Erythroblast (primary cell): ENCODE measurements around the gene KIF17.

ENCODE experiments used
- GATA1 ChIP-seq: IDR thresholded peaks from 2 replicates; pipeline ENCODE4 v1.6.1; 2011; ENCODE audit warnings: low read depth, mild to moderate bottlenecking, control low read depth, low read length, moderate library complexity
- POLR2A ChIP-seq: IDR thresholded peaks from 2 replicates; pipeline ENCODE4 v1.6.1; 2011; ENCODE audit warnings: mild to moderate bottlenecking, low read length

DNA sequence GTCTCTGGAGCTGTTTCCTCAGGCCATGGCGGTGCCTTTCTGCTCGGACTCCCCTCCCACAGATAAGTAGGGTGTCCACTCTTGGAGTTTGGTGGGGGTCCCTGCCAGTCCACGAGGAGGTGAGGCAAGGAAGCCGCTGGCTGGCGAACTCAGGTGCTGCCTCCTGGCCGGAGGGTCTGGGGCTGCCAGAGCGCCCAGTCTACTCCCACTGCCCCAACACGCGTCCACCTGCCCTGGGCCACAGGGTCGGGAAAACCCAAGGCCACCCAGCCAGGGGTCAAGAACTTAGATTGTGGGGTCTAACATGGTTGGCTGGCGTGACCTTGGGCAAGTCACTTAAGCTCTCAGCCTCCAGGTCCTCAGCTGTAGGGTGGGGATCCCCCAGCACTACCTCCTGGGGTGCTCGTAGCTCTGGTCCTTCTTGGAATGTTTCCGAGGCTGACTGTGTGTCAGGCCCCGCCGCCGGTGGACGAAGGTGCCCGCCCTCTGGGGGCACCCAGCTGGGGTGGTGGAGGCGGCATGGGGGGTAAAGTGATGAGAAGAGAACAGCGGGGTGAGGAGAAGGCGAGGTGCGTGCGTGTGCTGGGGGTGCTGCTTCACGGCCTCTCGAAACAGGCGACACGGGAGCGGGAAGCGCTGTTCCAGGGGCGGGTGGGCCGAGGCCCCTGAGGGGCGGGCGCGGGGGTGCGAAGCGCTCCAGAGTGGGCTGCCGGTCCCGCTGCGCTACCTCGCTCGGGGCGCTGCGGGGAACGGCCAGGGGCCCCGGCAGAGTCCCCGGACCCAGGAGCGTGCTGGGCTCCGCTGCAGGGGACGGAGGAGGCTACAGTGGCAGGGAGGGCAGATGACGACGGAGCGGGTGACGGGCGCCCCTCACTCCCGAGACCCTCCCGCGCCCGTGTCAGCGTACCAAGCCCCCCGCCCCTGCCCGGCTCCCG is 13.5 kb upstream of the KIF17 start:
- no peak for TF ChIP-seq POLR2A
- no peak for TF ChIP-seq GATA1
